NCI-H187 treated with DMSO at 0.1 percent for 48 hours (cell line): ENCODE data around the gene KIF5C.

Source experiments
- DNase-seq: peaks from one replicate; lab custom pipeline; 2025; lab: John Stamatoyannopoulos, UW

The KIF5C gene

GRCh38 chr2:149044500-149044899 is 169.5 kb downstream of the KIF5C start:
- DNase-seq: no peak

- no peak for DNase-seq
Measured at GRCh38 chr2:149047118-149047517, 172.1 kb downstream of the KIF5C start.

- DNase-seq: no peak
Measured at GRCh38 chr2:149049142-149049541, 174.1 kb downstream of the KIF5C start.

- no peak for DNase-seq
Measured at GRCh38 chr2:149050188-149050587, 175.2 kb downstream of the KIF5C start.

- DNase-seq: no peak
Measured at GRCh38 chr2:149055751-149056150, 180.7 kb downstream of the KIF5C start.

- no peak for DNase-seq
Measured at GRCh38 chr2:149056541-149057255, 181.7 kb downstream of the KIF5C start.

GRCh38 chr2:149057401-149057800 is 182.4 kb downstream of the KIF5C start:
- no peak for DNase-seq

- no peak for DNase-seq
Measured at GRCh38 chr2:149058936-149059335, 183.9 kb downstream of the KIF5C start.

- no peak for DNase-seq
Measured at GRCh38 chr2:149059822-149060221, 184.8 kb downstream of the KIF5C start.

GRCh38 chr2:149061133-149061745 is 186.2 kb downstream of the KIF5C start:
- no peak for DNase-seq

- no peak for DNase-seq
Measured at GRCh38 chr2:149062531-149062930, 187.5 kb downstream of the KIF5C start.

- DNase-seq: no peak
Measured at GRCh38 chr2:149063177-149063576, 188.2 kb downstream of the KIF5C start.

- no peak for DNase-seq
Measured at GRCh38 chr2:149064365-149064841, 189.4 kb downstream of the KIF5C start.

- DNase-seq: no peak
Measured at GRCh38 chr2:149064856-149065630, 190.0 kb downstream of the KIF5C start.

GRCh38 chr2:149068225-149068995 is 193.4 kb downstream of the KIF5C start:
- no peak for DNase-seq

- DNase-seq: no peak
Measured at GRCh38 chr2:149068996-149069888, 194.2 kb downstream of the KIF5C start.

- DNase-seq: no peak
Measured at GRCh38 chr2:149070681-149071320, 195.8 kb downstream of the KIF5C start.

- no peak for DNase-seq
Measured at GRCh38 chr2:149075105-149075504, 200.1 kb downstream of the KIF5C start.

GRCh38 chr2:149075853-149076252 is 200.8 kb downstream of the KIF5C start:
- no peak for DNase-seq
